ENCODE results near the gene NAALADL2. TPM values are rescaled to one million over a fixed set of nuclear protein-coding genes. Genes with fewer than 3 reads are reported as not detected.

NAALADL2 gene
- total and polyA plus RNA-seq, 2 of the 8 experiments (the other 6 are each of a cell fraction or from before 2014, with no cell fraction given): 0.12 to 0.22 TPM

DNA sequence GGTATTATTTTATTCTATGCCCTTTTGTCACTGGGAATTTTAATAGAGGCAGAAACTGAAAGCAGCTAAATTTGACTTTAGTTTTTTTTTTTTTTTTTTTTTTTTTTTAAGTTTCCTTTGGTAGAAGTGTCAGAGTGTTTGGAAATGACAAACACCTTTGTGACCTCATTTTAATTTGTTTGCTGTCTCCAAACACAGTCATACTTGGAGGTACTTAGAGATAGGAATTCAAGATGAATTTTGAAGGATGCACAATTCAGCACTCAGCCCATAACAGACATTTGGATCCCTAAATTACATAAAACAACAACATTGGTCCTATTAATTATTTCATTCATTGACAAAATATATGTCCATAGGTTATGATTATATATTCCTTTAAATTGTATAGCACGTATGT, 43.4 kb upstream of the NAALADL2 start:
- no peak overlapping the region for H2BK120ac ChIP-seq (replicated peaks; ENCODE audit: low read depth, low read length)
- H4K5ac ChIP-seq (ENCODE audit: insufficient read length, low read depth, low read length): no peak overlapping the region
- WGBS, 2 experiments (ENCODE audit: extremely low coverage in 1 of 2, insufficient coverage in 1 of 2, insufficient read length in 1 of 2, insufficient replicate concordance in 2 of 2, low coverage in 1 of 2, low lambda C conversion rate in 2 of 2, missing lambda C conversion rate in 1 of 2): 18 to 100% methylated on average over 1 of the region's 1 CpG
- POLR2A ChIA-PET (ENCODE audit: partially characterized antibody): no interaction called here
- H3K36me3 ChIP-seq (ENCODE audit: control insufficient read depth in 2 of 4, insufficient read depth in 4 of 4, low read length in 3 of 4): no peaks in the 10 kb centered on the region
- no peak overlapping the region for H3K4me2 ChIP-seq (ENCODE audit: insufficient read depth in 1 of 2, low read depth in 2 of 2, low read length in 2 of 2)
- no peak overlapping the region for H2BK12ac ChIP-seq (ENCODE audit: low read depth, low read length)
- H3K79me2 ChIP-seq (ENCODE audit: control insufficient read depth in 1 of 2, insufficient read depth in 2 of 2, low read length in 2 of 2): no peaks in the 10 kb centered on the region
- TF ChIP-seq, protein P1, sequence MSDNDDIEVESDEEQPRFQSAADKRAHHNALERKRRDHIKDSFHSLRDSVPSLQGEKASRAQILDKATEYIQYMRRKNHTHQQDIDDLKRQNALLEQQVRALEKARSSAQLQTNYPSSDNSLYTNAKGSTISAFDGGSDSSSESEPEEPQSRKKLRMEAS (IDR thresholded peaks at IDR 0.05): no peak
- TF ChIP-seq RAD21 (IDR thresholded peaks at IDR 0.05 in 1 of 2, conservative IDR thresholded peaks at IDR 0.05 in 1 of 2; ENCODE audit: low read depth in 2 of 2, low read length in 2 of 2) (no peak), ASH2L (IDR thresholded peaks at IDR 0.05; ENCODE audit: low read length) (no peak), BRCA1 (IDR thresholded peaks at IDR 0.05; ENCODE audit: low read depth, low read length) (no peak), RNF2 (IDR thresholded peaks at IDR 0.05; ENCODE audit: borderline replicate concordance, low read depth, low read length, missing control alignments, poor library complexity, severe bottlenecking) (no peak), POLR2AphosphoS5 (IDR thresholded peaks at IDR 0.05; ENCODE audit: low read depth, low read length) (no peak), BCL11A (IDR thresholded peaks at IDR 0.05; ENCODE audit: low read depth in 2 of 2, low read length in 2 of 2) (no peak), KDM1A (IDR thresholded peaks at IDR 0.05; ENCODE audit: borderline replicate concordance, low read length) (no peak)
- no peak for DNase-seq (ENCODE audit: low read depth in 1 of 2, low spot score in 2 of 2)
- no peak overlapping the region for H3K56ac ChIP-seq (replicated peaks; ENCODE audit: insufficient read length, low read depth, low read length)
- no peak overlapping the region for H3K27ac ChIP-seq (ENCODE audit: low read depth, low read length)
- CTCF ChIA-PET (ENCODE audit: partially characterized antibody): no interaction called here
- no peak overlapping the region for H4K91ac ChIP-seq (replicated peaks; ENCODE audit: insufficient read length, low read length)
- H3K14ac ChIP-seq (ENCODE audit: insufficient read length): no peak overlapping the region
- H2AK5ac ChIP-seq (ENCODE audit: low read depth, low read length): no peak overlapping the region
- H2BK15ac ChIP-seq (ENCODE audit: low read length): no peak overlapping the region
- no peak overlapping the region for H3K4ac ChIP-seq (replicated peaks; ENCODE audit: insufficient read length, low read depth, low read length)
- no peak for FAIRE-seq
- no peak overlapping the region for H2AFZ ChIP-seq (ENCODE audit: low read length)
- H2BK20ac ChIP-seq (ENCODE audit: low read length): no peak overlapping the region
- no peaks in the 10 kb centered on the region for H3K4me1 ChIP-seq (replicated peaks in 1 of 4; ENCODE audit: control insufficient read depth in 3 of 4, insufficient read depth in 4 of 4, low read length in 3 of 4)
- no peaks in the 10 kb centered on the region for H3K9me3 ChIP-seq (ENCODE audit: insufficient read depth in 2 of 2, low read depth in 1 of 2, low read length in 1 of 2)
- H3K23me2 ChIP-seq (ENCODE audit: low read depth, low read length): no peaks in the 10 kb centered on the region
- no peaks in the 10 kb centered on the region for H3K27me3 ChIP-seq (replicated peaks in 1 of 4; ENCODE audit: control insufficient read depth in 3 of 4, extremely low read depth in 1 of 4, insufficient read depth in 3 of 4, low read length in 3 of 4)
- no peak overlapping the region for H3K4me3 ChIP-seq (ENCODE audit: extremely low read depth in 1 of 4, insufficient read depth in 2 of 4, low read depth in 3 of 4, low read length in 4 of 4)
- no peak overlapping the region for H4K8ac ChIP-seq (ENCODE audit: extremely low read depth, insufficient read depth, low read length)
- H3K9ac ChIP-seq (replicated peaks in 1 of 4; ENCODE audit: extremely low read depth in 1 of 4, low read depth in 3 of 4, low read length in 3 of 4): no peak overlapping the region
- no peaks in the 10 kb centered on the region for H3K79me1 ChIP-seq (ENCODE audit: low read depth, low read length)
- H3K23ac ChIP-seq (ENCODE audit: insufficient read length): no peak overlapping the region
- no peak overlapping the region for H2BK5ac ChIP-seq (ENCODE audit: low read depth, low read length)
- no peaks in the 10 kb centered on the region for H4K20me1 ChIP-seq (replicated peaks in 1 of 2; ENCODE audit: control insufficient read depth in 1 of 2, insufficient read depth in 2 of 2, low read length in 2 of 2)
- H3K18ac ChIP-seq (ENCODE audit: extremely low read depth, low read length): no peak overlapping the region
